ENCODE data around the gene ESYT2.

The ESYT2 gene

GRCh38 chr7:158759245-158759614 is 70.1 kb downstream of the ESYT2 start:
- TF ChIP-seq CTCF (IDR thresholded peaks at IDR 0.05): no peak
- no peaks in the 10 kb centered on the region for H3K4me1 ChIP-seq (ENCODE audit: control insufficient read depth in 1 of 2, insufficient read depth in 1 of 2, low read depth in 1 of 2, low read length in 1 of 2)
- H3K27me3 ChIP-seq: no peaks in the 10 kb centered on the region
- H3K27ac ChIP-seq: no peak overlapping the region
- H3K4me3 ChIP-seq (ENCODE audit: low read depth in 1 of 2, low read length in 1 of 2): no peak overlapping the region
- peaks cover 68% of the 10 kb centered on the region for H3K36me3 ChIP-seq
- H3K9me3 ChIP-seq: no peaks in the 10 kb centered on the region

- Histone ChIP-seq H3K4me1 (ENCODE audit: control insufficient read depth in 1 of 2, insufficient read depth in 1 of 2, low read depth in 1 of 2, low read length in 1 of 2) (no peaks in the 10 kb centered on the region), H3K4me3 (ENCODE audit: low read depth in 1 of 2, low read length in 1 of 2) (no peak overlapping the region), H3K36me3 (peaks cover 66% of the 10 kb centered on the region), H3K27me3 (no peaks in the 10 kb centered on the region), H3K9me3 (no peaks in the 10 kb centered on the region), H3K27ac (no peak overlapping the region)
- TF ChIP-seq CTCF (IDR thresholded peaks at IDR 0.05): no peak
These were observed 70.6 kb downstream of the ESYT2 start for GRCh38 chr7:158758586-158759244.

GRCh38 chr7:158757404-158757989 is 71.8 kb downstream of the ESYT2 start:
- Histone ChIP-seq H3K4me3 (ENCODE audit: low read depth in 1 of 2, low read length in 1 of 2) (no peak overlapping the region), H3K27me3 (no peaks in the 10 kb centered on the region), H3K27ac (no peak overlapping the region), H3K36me3 (peaks cover 64% of the 10 kb centered on the region), H3K9me3 (no peaks in the 10 kb centered on the region), H3K4me1 (ENCODE audit: control insufficient read depth in 1 of 2, insufficient read depth in 1 of 2, low read depth in 1 of 2, low read length in 1 of 2) (no peaks in the 10 kb centered on the region)
- TF ChIP-seq CTCF (IDR thresholded peaks at IDR 0.05): no peak

- no peak for TF ChIP-seq CTCF (IDR thresholded peaks at IDR 0.05)
- peaks cover 50% of the 10 kb centered on the region for H3K36me3 ChIP-seq
- H3K9me3 ChIP-seq: no peaks in the 10 kb centered on the region
- no peak overlapping the region for H3K27ac ChIP-seq
- no peaks in the 10 kb centered on the region for H3K4me1 ChIP-seq (ENCODE audit: control insufficient read depth in 1 of 2, insufficient read depth in 1 of 2, low read depth in 1 of 2, low read length in 1 of 2)
- H3K4me3 ChIP-seq (ENCODE audit: low read depth in 1 of 2, low read length in 1 of 2): no peak overlapping the region
- H3K27me3 ChIP-seq: no peaks in the 10 kb centered on the region
These were observed 74.4 kb downstream of the ESYT2 start for GRCh38 chr7:158754746-158755444.

- Histone ChIP-seq H3K27ac (no peak overlapping the region), H3K4me1 (ENCODE audit: control insufficient read depth in 1 of 2, insufficient read depth in 1 of 2, low read depth in 1 of 2, low read length in 1 of 2) (no peaks in the 10 kb centered on the region), H3K36me3 (peaks cover 50% of the 10 kb centered on the region), H3K27me3 (no peaks in the 10 kb centered on the region), H3K4me3 (ENCODE audit: low read depth in 1 of 2, low read length in 1 of 2) (no peak overlapping the region), H3K9me3 (no peaks in the 10 kb centered on the region)
- TF ChIP-seq CTCF (IDR thresholded peaks at IDR 0.05): no peak
These were observed 75.4 kb downstream of the ESYT2 start for GRCh38 chr7:158753900-158754299.

Data from neutrophil (primary cell).